Adrenal gland (tissue), 5 donors: Measurements from ENCODE around the gene HIVEP3.

Experiments
- POLR2A ChIP-seq, 2 donors: fragments of 450-650 bp; IDR thresholded peaks; one replicate each; pipeline ENCODE4 v1.6.1; 2017; ENCODE audit warnings: antibody characterized with exemption in 2 of 2, mild to moderate bottlenecking in 2 of 2, moderate library complexity in 1 of 2
- TF ChIP-seq, protein P1 (sequence below), 6 experiments: fragments of 450-650 bp in 4 of 6; fragments of 200-600 bp in 2 of 6; sonication (generic) in 1 of 6; IDR thresholded peaks; 1 replicate in 5 of 6; 2 replicates in 1 of 6; pipeline versions ENCODE4 v1.5.1 to v1.8.0; 2016 to 2021; ENCODE audit warnings: antibody characterized with exemption in 6 of 6, mild to moderate bottlenecking in 2 of 6, moderate library complexity in 1 of 6
- donor health status: DM: no; HTN: no; CAD: no.

DNA sequence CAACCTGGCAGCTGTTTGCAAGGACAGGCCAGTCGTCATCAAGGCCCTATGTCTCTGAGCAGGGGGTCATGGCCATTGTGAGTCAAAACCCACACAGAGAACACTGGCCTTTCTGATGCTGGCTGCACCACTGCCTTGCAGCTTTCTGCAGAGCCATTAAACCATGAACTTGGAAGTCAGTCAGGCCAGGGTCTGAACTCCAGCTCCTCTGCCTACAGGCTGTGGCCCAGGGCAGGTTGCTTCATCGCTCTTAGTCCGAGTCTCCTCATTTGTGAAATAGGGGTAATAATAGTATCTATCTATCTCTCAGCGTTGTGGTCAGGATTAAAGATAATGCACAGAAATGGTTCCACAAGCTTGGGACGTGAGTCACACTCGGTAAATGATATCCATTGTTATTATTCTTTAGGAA is 35.8 kb upstream of the HIVEP3 start:
- TF ChIP-seq POLR2A (IDR thresholded peaks at IDR 0.05), result no peak
- TF ChIP-seq, protein P1, sequence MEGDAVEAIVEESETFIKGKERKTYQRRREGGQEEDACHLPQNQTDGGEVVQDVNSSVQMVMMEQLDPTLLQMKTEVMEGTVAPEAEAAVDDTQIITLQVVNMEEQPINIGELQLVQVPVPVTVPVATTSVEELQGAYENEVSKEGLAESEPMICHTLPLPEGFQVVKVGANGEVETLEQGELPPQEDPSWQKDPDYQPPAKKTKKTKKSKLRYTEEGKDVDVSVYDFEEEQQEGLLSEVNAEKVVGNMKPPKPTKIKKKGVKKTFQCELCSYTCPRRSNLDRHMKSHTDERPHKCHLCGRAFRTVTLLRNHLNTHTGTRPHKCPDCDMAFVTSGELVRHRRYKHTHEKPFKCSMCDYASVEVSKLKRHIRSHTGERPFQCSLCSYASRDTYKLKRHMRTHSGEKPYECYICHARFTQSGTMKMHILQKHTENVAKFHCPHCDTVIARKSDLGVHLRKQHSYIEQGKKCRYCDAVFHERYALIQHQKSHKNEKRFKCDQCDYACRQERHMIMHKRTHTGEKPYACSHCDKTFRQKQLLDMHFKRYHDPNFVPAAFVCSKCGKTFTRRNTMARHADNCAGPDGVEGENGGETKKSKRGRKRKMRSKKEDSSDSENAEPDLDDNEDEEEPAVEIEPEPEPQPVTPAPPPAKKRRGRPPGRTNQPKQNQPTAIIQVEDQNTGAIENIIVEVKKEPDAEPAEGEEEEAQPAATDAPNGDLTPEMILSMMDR (IDR thresholded peaks at IDR 0.05), result no peak
